WTC11 (cell line): Measurements from ENCODE around the gene GRIP2.
A peak's percentile ranks its signal among the peaks of the same experiment; 100 is the strongest.

ENCODE experiments used
- ATF1 ChIP-seq: sonication (generic); formaldehyde crosslinking; IDR thresholded peaks from 2 replicates; pipeline ENCODE4 v1.8.1; 2023; ENCODE audit warnings: mild to moderate bottlenecking, moderate library complexity, missing genetic modification reagents
- ESRRA ChIP-seq: sonication (generic); formaldehyde crosslinking; IDR thresholded peaks from 2 replicates; pipeline ENCODE4 v1.8.1; 2022; ENCODE audit warnings: mild to moderate bottlenecking, missing genetic modification reagents, borderline replicate concordance
- FOXJ3 ChIP-seq: sonication (generic); formaldehyde crosslinking; IDR thresholded peaks from 2 replicates; pipeline ENCODE4 v1.9.0; 2021; ENCODE audit warnings: missing genetic modification reagents, mild to moderate bottlenecking, borderline replicate concordance
- NFYB ChIP-seq: sonication (generic); formaldehyde crosslinking; conservative IDR thresholded peaks from 2 replicates; pipeline ENCODE4 v1.8.0; 2022; ENCODE audit warnings: low read depth, missing genetic modification reagents
- SMAD4 ChIP-seq: sonication (generic); formaldehyde crosslinking; IDR thresholded peaks from 2 replicates; pipeline ENCODE4 v1.8.0; 2022; ENCODE audit warnings: mild to moderate bottlenecking, missing genetic modification reagents
- TEAD4 ChIP-seq: sonication (generic); formaldehyde crosslinking; IDR thresholded peaks from 2 replicates; pipeline ENCODE4 v1.8.0; 2022; ENCODE audit warnings: mild to moderate bottlenecking, missing genetic modification reagents
- ZNF121 ChIP-seq: sonication (generic); formaldehyde crosslinking; IDR thresholded peaks from 2 replicates; pipeline ENCODE4 v1.8.0; 2023; ENCODE audit warnings: missing genetic modification reagents
- TF ChIP-seq, protein P1 (sequence below): sonication (generic); formaldehyde crosslinking; conservative IDR thresholded peaks from 2 replicates; pipeline ENCODE4 v1.8.1; 2022; ENCODE audit warnings: mild to moderate bottlenecking, missing genetic modification reagents
- TF ChIP-seq, protein P2 (sequence below): sonication (generic); formaldehyde crosslinking; IDR thresholded peaks from 2 replicates; pipeline ENCODE4 v1.8.0; 2023; ENCODE audit warnings: missing genetic modification reagents, mild to moderate bottlenecking, borderline replicate concordance
- TF ChIP-seq, protein P3 (sequence below): fragments of 200-600 bp; IDR thresholded peaks from 2 replicates; pipeline ENCODE4 v1.8.0; 2022; ENCODE audit warnings: antibody characterized with exemption
- TF ChIP-seq, protein P4 (sequence below): sonication (generic); formaldehyde crosslinking; IDR thresholded peaks from 2 replicates; pipeline ENCODE4 v1.8.1; 2023; ENCODE audit warnings: mild to moderate bottlenecking, missing genetic modification reagents
- TF ChIP-seq, protein P5 (sequence below): sonication (generic); formaldehyde crosslinking; IDR thresholded peaks from 2 replicates; pipeline ENCODE4 v1.8.0; 2022; ENCODE audit warnings: missing genetic modification reagents
- TF ChIP-seq, protein P6 (sequence below): sonication (generic); formaldehyde crosslinking; IDR thresholded peaks from 2 replicates; pipeline ENCODE4 v1.8.0; 2022; ENCODE audit warnings: mild to moderate bottlenecking, missing genetic modification reagents
- TF ChIP-seq, protein P7 (sequence below): sonication (generic); formaldehyde crosslinking; IDR thresholded peaks from 2 replicates; pipeline ENCODE4 v1.8.1; 2023; ENCODE audit warnings: mild to moderate bottlenecking, moderate library complexity, missing genetic modification reagents

DNA sequence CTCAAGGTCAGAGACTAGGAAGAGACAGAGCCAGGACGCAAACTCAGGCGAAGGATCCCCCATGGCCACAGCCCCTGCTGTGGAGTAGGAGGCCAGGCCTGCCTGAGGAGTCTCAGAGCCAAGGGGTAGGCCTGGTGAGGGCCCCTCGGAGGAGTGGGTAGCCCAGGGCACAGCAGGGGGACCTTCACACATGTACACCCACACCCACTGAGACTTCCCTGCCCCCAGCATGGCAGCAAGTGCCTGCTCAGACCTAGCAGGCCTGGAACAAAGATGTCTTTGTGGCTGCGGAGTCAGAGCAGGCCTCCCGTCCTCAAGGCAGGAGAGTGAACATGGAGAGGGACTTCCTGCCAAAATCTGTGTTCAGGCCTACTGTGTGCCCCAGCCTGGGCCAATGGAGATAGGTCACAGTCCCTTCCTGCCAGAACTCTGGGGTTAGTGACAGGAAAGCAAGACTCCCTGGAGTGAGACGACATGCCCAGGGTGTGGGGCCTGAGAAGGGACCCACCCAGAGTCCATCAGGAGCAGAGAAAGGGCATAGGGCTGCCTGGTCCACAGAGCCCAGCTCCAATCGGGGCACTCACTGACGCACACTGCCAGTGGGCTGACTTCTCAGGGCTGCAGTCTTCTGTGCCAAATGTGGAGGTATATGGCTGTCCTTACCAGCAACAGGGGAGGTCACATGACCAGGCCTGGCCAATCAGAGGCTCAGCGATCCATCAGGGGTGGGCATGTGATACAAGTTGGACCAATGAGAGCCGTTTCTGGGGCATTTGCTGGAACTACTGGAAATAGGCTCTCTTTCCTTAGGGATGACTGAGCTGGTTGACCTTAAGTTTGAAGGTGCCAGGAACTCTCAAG lies 2.3 kb downstream of the GRIP2 start:
- TF ChIP-seq, protein P1, sequence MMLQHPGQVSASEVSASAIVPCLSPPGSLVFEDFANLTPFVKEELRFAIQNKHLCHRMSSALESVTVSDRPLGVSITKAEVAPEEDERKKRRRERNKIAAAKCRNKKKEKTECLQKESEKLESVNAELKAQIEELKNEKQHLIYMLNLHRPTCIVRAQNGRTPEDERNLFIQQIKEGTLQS (CRISPR knock-in tag), result no peak
- TF ChIP-seq ESRRA (CRISPR knock-in tag) (no peak), ZNF121 (CRISPR knock-in tag) (no peak), FOXJ3 (no peak), ATF1 (CRISPR knock-in tag) (no peak), TEAD4 (no peak), SMAD4 (CRISPR knock-in tag) (no peak), NFYB (CRISPR knock-in tag) (peak; percentile 68)
- TF ChIP-seq, protein P2, sequence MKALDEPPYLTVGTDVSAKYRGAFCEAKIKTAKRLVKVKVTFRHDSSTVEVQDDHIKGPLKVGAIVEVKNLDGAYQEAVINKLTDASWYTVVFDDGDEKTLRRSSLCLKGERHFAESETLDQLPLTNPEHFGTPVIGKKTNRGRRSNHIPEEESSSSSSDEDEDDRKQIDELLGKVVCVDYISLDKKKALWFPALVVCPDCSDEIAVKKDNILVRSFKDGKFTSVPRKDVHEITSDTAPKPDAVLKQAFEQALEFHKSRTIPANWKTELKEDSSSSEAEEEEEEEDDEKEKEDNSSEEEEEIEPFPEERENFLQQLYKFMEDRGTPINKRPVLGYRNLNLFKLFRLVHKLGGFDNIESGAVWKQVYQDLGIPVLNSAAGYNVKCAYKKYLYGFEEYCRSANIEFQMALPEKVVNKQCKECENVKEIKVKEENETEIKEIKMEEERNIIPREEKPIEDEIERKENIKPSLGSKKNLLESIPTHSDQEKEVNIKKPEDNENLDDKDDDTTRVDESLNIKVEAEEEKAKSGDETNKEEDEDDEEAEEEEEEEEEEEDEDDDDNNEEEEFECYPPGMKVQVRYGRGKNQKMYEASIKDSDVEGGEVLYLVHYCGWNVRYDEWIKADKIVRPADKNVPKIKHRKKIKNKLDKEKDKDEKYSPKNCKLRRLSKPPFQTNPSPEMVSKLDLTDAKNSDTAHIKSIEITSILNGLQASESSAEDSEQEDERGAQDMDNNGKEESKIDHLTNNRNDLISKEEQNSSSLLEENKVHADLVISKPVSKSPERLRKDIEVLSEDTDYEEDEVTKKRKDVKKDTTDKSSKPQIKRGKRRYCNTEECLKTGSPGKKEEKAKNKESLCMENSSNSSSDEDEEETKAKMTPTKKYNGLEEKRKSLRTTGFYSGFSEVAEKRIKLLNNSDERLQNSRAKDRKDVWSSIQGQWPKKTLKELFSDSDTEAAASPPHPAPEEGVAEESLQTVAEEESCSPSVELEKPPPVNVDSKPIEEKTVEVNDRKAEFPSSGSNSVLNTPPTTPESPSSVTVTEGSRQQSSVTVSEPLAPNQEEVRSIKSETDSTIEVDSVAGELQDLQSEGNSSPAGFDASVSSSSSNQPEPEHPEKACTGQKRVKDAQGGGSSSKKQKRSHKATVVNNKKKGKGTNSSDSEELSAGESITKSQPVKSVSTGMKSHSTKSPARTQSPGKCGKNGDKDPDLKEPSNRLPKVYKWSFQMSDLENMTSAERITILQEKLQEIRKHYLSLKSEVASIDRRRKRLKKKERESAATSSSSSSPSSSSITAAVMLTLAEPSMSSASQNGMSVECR (CRISPR knock-in tag), result no peak
- TF ChIP-seq, protein P3, sequence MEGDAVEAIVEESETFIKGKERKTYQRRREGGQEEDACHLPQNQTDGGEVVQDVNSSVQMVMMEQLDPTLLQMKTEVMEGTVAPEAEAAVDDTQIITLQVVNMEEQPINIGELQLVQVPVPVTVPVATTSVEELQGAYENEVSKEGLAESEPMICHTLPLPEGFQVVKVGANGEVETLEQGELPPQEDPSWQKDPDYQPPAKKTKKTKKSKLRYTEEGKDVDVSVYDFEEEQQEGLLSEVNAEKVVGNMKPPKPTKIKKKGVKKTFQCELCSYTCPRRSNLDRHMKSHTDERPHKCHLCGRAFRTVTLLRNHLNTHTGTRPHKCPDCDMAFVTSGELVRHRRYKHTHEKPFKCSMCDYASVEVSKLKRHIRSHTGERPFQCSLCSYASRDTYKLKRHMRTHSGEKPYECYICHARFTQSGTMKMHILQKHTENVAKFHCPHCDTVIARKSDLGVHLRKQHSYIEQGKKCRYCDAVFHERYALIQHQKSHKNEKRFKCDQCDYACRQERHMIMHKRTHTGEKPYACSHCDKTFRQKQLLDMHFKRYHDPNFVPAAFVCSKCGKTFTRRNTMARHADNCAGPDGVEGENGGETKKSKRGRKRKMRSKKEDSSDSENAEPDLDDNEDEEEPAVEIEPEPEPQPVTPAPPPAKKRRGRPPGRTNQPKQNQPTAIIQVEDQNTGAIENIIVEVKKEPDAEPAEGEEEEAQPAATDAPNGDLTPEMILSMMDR, result no peak
- TF ChIP-seq, protein P4, sequence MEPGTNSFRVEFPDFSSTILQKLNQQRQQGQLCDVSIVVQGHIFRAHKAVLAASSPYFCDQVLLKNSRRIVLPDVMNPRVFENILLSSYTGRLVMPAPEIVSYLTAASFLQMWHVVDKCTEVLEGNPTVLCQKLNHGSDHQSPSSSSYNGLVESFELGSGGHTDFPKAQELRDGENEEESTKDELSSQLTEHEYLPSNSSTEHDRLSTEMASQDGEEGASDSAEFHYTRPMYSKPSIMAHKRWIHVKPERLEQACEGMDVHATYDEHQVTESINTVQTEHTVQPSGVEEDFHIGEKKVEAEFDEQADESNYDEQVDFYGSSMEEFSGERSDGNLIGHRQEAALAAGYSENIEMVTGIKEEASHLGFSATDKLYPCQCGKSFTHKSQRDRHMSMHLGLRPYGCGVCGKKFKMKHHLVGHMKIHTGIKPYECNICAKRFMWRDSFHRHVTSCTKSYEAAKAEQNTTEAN (CRISPR knock-in tag), result no peak
- TF ChIP-seq, protein P5, sequence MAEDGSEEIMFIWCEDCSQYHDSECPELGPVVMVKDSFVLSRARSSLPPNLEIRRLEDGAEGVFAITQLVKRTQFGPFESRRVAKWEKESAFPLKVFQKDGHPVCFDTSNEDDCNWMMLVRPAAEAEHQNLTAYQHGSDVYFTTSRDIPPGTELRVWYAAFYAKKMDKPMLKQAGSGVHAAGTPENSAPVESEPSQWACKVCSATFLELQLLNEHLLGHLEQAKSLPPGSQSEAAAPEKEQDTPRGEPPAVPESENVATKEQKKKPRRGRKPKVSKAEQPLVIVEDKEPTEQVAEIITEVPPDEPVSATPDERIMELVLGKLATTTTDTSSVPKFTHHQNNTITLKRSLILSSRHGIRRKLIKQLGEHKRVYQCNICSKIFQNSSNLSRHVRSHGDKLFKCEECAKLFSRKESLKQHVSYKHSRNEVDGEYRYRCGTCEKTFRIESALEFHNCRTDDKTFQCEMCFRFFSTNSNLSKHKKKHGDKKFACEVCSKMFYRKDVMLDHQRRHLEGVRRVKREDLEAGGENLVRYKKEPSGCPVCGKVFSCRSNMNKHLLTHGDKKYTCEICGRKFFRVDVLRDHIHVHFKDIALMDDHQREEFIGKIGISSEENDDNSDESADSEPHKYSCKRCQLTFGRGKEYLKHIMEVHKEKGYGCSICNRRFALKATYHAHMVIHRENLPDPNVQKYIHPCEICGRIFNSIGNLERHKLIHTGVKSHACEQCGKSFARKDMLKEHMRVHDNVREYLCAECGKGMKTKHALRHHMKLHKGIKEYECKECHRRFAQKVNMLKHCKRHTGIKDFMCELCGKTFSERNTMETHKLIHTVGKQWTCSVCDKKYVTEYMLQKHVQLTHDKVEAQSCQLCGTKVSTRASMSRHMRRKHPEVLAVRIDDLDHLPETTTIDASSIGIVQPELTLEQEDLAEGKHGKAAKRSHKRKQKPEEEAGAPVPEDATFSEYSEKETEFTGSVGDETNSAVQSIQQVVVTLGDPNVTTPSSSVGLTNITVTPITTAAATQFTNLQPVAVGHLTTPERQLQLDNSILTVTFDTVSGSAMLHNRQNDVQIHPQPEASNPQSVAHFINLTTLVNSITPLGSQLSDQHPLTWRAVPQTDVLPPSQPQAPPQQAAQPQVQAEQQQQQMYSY (CRISPR knock-in tag), result no peak
- TF ChIP-seq, protein P6, sequence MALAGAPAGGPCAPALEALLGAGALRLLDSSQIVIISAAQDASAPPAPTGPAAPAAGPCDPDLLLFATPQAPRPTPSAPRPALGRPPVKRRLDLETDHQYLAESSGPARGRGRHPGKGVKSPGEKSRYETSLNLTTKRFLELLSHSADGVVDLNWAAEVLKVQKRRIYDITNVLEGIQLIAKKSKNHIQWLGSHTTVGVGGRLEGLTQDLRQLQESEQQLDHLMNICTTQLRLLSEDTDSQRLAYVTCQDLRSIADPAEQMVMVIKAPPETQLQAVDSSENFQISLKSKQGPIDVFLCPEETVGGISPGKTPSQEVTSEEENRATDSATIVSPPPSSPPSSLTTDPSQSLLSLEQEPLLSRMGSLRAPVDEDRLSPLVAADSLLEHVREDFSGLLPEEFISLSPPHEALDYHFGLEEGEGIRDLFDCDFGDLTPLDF, result no peak
- TF ChIP-seq, protein P7, sequence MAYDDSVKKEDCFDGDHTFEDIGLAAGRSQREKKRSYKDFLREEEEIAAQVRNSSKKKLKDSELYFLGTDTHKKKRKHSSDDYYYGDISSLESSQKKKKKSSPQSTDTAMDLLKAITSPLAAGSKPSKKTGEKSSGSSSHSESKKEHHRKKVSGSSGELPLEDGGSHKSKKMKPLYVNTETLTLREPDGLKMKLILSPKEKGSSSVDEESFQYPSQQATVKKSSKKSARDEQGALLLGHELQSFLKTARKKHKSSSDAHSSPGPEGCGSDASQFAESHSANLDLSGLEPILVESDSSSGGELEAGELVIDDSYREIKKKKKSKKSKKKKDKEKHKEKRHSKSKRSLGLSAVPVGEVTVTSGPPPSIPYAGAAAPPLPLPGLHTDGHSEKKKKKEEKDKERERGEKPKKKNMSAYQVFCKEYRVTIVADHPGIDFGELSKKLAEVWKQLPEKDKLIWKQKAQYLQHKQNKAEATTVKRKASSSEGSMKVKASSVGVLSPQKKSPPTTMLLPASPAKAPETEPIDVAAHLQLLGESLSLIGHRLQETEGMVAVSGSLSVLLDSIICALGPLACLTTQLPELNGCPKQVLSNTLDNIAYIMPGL (CRISPR knock-in tag), result no peak
